HG02870 (cell line): Measurements from ENCODE around the gene NEDD9.

Experiments used
- ATAC-seq: cut with Tn5 transposase; IDR thresholded peaks from one replicate; pipeline ENCODE4 v1.9.1; 2021; ENCODE audit warnings: mild to moderate bottlenecking, moderate library complexity; ENCODE audit not compliant: unreplicated experiment

NEDD9 gene

DNA sequence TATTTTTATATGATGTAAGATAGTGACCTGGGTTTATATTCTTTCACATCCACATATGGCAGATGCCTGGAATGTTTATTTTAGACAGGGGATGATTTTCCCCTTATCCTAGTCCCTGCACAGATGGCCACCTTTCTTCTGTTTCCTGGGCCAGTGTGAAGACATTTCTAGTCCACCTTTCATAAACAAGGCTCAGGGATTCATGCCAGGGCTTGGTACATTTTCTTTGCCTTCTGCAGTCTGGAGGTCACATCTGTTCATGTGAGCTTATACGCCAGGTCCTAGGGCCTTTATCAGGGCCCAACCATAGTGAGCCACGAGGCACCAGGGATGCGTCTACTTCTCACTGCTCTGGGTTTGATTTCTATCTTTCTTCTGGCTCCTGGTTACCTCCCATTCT, 82.9 kb downstream of the NEDD9 start:
- no peak for ATAC-seq

DNA sequence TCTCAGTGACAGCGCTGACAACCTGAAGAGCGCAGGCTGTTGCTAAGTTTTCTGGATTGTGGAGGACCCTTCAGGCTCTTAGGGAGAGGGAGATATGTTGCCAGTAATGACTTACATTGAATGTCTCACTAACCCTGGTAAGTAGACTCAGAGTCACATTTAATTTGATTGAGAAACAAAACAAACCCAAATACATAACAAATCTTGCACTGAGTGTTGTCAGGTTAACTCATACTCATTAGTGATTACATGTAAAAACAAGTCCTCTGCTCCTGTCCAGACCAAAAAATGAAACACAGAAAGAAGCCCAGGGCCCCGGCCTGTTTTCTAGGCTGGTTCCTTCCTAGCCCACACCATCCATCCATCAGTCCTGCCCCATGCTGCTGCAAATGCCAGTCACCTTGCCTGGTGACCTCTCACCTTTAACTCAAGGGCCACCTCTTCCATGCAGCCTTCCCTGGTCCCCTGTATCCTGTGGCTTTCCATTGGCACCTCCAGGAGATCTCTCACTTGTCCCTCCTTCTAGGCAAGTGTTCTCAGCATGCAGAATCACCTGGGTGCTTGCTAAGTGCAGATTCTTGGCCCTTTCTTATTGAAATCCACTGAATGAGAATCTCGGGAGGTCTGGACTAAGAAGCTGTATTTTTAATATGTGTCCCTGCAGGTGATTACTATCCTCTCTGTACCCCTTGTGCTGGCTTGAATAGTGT, 86.2 kb downstream of the NEDD9 start:
- ATAC-seq, result no peak

DNA sequence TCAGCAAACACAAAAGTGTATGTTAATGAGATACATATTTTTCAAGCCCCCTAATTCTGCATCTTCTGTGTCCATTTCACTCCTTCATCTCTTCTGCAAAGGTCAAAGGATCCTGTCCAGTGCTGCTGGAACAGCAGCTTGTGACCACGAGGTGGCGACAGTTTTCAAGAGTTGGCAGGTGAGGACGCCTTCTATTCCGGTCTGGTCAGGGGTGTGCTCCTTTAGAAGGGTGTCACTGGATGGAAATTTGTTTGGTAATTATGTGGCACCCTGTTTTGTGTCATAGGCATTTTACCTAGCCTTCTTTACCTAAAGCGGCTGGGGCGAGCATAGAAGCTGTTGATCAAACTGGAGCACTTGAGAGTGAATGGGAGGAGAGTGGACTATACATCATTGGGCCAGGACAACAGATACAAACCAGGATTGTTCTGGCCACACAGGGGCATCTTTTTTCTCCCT, 88.0 kb downstream of the NEDD9 start:
- ATAC-seq, result peak; percentile 64

DNA sequence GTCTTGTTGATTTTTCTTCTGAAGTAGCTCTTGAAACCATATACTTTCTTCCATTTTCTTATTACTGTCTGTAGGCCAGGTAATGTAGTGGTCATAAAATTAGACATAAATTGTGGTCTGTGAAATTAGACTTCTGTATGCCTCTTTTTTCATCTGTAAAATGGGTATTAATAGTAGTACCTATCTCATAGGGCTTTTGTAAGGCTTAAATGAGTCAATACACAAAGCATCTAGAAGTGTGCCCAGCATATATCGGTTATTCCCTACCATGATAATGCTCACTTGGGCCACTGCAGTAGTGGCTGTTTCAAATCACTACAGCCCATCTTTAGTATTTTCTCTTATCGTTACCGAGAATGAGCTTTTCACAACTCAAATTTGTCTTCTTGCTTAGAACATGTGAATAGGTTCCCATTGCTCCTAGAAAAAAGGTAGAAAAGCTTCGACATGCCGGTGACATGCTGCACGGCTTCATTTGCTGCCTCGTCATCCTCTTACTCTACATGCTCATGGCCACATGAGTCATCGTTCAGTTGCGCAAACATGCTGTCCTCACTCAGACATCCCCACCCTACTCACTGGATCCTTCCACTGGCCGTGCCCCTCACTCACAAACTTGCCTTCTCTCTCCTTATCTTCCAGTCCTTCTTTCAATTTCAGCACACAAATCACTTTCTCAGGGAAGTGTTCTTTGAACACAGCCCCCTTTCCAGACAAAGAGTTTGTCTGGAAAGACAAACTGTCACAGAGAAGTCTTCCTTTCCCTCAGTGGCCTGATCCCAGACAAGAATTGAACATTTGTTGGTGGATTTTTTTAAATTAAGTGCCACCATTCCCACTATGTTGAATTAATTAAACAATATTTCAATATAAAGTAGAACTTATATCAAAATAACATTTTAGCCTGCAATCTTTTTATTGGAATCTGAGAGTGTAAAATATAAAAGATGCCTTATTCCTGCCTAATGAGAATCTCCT, 88.8 kb downstream of the NEDD9 start:
- ATAC-seq, result no peak

DNA sequence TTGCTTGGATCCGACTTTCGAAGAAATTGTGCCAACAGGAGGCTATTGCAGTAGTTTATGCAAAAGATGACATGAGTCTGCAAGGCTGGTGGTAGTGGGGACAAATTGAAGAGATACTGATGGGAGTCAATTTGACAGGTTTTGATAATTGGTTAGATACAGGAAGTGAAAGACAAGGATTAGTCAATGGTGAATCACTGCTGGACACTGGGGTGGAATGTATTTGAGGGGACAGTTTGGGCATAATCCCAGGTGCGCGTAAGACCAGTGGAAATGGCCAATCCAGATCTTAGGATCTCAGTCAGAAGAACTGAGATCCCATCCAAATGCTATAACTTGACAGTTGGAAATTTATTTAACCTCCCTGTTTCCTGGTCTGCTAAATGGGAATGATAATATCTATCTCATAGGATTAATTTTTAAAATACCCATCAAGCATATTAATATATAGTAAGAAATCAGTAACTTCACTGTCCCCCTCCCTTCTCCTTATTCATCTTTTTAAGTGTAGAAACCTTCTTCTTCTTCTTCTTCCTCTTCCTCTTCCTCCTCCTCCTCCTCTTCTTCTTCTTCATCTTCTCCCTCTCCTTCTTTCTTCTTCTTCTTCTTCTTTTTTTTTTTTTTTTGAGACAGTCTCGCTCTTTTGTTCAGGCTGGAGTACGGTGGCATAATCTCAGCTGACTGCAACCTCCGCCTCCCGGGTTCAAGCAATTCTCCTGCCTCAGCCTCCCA, 90.0 kb downstream of the NEDD9 start:
- ATAC-seq, result no peak

DNA sequence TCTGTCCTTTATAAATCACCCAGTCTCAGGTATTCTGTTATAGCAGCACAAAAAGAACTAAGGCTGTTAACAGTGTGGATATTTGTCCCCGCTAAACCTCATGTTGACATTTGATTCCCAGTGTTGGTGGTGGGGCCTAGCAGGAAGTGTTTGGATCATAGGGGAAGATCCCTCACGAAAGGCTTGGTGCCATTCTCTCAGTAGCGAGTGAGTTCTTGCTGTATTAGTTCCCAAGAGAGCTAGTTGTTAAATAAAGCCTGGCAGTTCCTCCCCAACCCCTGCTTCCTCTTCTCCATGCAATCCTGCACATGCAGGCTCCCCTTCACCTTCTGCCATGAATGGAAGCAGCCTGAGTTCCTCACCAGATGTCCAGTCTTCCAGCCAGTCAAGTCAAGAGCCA, 91.2 kb downstream of the NEDD9 start:
- no peak for ATAC-seq

DNA sequence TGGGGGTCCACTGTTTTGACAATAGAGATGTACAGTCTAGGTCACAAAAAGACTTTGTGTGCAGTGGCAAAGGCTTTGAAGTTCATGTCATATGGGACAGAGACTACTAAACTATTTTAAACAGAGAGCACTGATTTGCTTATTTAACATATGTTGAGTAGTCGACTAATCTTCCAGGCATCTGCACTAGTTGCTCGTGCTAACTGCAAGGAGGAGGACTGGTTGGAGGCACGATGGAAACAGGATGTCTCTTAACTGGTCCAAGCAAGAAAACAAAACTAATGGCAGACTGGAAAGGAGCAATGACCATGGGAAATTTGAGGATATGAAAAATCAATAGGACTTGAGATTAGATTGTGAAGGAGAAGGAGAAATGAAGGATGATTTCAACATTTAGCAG, 92.4 kb downstream of the NEDD9 start:
- no peak for ATAC-seq

DNA sequence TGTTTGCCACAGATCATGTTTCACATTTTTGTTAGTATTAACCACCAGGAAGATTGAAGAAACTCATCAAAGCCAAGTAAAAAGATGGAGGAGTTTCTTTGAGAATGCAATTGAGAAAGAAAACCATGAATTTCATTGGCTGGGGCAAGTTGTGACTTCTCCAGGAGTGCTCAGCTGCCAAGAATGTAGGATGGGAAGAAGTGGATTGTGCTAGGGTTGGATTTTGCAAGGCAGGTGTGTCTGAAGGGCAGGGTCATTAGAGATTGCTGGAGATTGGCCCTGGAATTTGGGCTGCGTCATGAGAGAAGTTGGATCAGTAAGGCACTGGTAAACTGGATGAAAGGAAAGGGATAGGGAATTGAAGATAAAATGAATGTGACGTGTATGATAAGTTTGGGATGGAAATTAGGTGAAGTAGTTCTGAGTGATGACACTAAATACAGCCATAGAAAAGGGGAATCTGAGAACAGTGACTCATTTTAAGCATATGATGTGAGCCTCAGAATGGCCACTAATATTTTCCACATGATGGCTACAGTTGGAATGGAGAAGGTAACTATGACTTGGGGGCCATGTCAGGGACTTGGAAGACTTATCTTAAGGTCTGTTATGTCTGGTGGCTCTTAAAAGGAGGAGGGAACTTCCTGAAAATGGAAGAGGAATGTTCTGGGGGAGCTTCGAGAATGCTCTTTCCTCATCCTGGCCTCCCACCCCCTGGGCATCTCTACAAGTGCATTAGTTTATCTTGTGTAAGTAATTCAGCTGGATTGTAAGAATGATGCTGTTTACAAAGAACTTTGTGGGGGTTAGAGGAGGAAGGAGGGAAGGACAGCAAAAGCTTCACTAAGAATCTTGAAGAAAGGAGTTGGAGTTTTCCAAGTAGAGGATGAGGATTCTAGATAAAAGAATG, 93.2 kb downstream of the NEDD9 start:
- peak; percentile 72 for ATAC-seq

DNA sequence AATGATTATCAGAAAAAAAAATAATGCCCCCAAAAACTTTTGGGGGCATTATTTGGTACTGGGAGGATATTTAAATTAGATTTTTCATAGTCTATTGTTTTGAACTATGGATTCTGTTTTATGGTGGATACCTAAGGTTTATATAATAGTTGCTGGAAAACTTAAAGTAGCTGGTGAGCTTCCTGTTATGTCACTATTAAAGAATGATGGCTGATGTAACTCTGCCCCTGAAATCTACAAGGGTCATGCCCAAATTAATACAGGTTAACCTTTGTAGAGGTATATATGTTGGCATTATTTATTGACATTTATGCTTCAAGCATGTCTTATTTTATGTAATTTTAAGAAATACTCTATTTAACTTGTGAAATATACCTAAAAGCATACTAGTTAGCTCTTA, 95.7 kb downstream of the NEDD9 start:
- no peak for ATAC-seq
